PC-3 (cell line): ENCODE data around the gene EMSY. TPM values are rescaled to one million over a fixed set of nuclear protein-coding genes. Genes with fewer than 3 reads are reported as not detected.

Source experiments
- ATAC-seq: fragments of 200-7000 bp; cut with Tn5 transposase; 2 replicates; pipeline ENCODE4 v1.9.1; 2020; ENCODE audit warnings: mild to moderate bottlenecking, moderate library complexity
- BruUV-seq: library from RNA; stranded (reverse); fragments of 400-500 nt; replicated peaks from 2 replicates; lab custom pipeline; 2021; lab: Mats Ljungman, UMichigan
- CTCF ChIA-PET: fragments of 300-600 bp; sonication (Branson Sonifier 250); formaldehyde crosslinking; loops from one replicate; lab custom pipeline; 2022; ENCODE audit warnings: antibody characterized with exemption; lab: Charles Lee
- POLR2A ChIA-PET: fragments of 300-600 bp; sonication (Branson Sonifier 250); formaldehyde crosslinking; loops from one replicate; lab custom pipeline; 2022; ENCODE audit warnings: antibody characterized with exemption; ENCODE audit not compliant: unreplicated experiment; lab: Charles Lee
- DNase-seq: peaks from one replicate; pipeline ENCODE4 v3.0.0-alpha.2; 2015
- H2AFZ ChIP-seq: fragments of 300-600 bp; sonication (generic); 2 replicates; pipeline ENCODE4 v1.6.0; 2016; ENCODE audit warnings: antibody characterized with exemption, low read length
- H3F3A ChIP-seq: fragments of 300-600 bp; sonication (generic); one replicate; pipeline ENCODE4 v1.6.0; 2017; ENCODE audit warnings: antibody characterized with exemption, low read length, control low read depth, mild to moderate bottlenecking; ENCODE audit not compliant: unreplicated experiment
- H3K27ac ChIP-seq: fragments of 300-600 bp; sonication (generic); 2 replicates; pipeline ENCODE4 v1.5.1; 2016; ENCODE audit warnings: mild to moderate bottlenecking, low read length
- H3K27me3 ChIP-seq: fragments of 300-600 bp; sonication (generic); 2 replicates; pipeline ENCODE4 v1.6.1; 2016; ENCODE audit warnings: low read length, mixed read lengths
- H3K36me3 ChIP-seq: fragments of 300-600 bp; sonication (generic); 2 replicates; pipeline ENCODE4 v1.6.1; 2016; ENCODE audit warnings: low read depth, mixed run types, low read length, mixed read lengths
- H3K4me1 ChIP-seq: fragments of 300-600 bp; sonication (generic); 2 replicates; pipeline ENCODE4 v1.5.1; 2016; ENCODE audit warnings: low read length; ENCODE audit not compliant: insufficient read depth
- H3K4me2 ChIP-seq: fragments of 300-600 bp; sonication (generic); 2 replicates; pipeline ENCODE4 v1.6.0; 2016; ENCODE audit warnings: low read length
- H3K4me3 ChIP-seq: fragments of 300-600 bp; sonication (generic); 2 replicates; pipeline ENCODE4 v1.5.1; 2016; ENCODE audit warnings: mild to moderate bottlenecking, low read length, mixed read lengths
- H3K79me2 ChIP-seq: fragments of 300-600 bp; sonication (generic); 2 replicates; pipeline ENCODE4 v1.6.1; 2017; ENCODE audit warnings: low read length, mixed read lengths
- H3K9ac ChIP-seq: fragments of 300-600 bp; sonication (generic); 2 replicates; pipeline ENCODE4 v1.6.0; 2016; ENCODE audit warnings: mild to moderate bottlenecking, low read length
- H3K9me2 ChIP-seq: fragments of 300-600 bp; sonication (generic); replicated peaks from 2 replicates; pipeline ENCODE4 v1.6.1; 2016; ENCODE audit warnings: mixed run types, low read length, mixed read lengths
- H3K9me3 ChIP-seq: fragments of 300-600 bp; sonication (generic); 2 replicates; pipeline ENCODE4 v1.6.1; 2016; ENCODE audit warnings: low read length, mixed read lengths
- H4K20me1 ChIP-seq: fragments of 300-600 bp; sonication (generic); 2 replicates; pipeline ENCODE4 v1.6.1; 2016; ENCODE audit warnings: low read length, mixed read lengths
- EZH2 ChIP-seq: fragments of 300-600 bp; sonication (generic); IDR thresholded peaks from one replicate; pipeline ENCODE4 v1.6.1; 2017; ENCODE audit warnings: antibody characterized with exemption, mild to moderate bottlenecking, low read length; ENCODE audit not compliant: unreplicated experiment
- EZH2phosphoT487 ChIP-seq: fragments of 300-600 bp; sonication (generic); IDR thresholded peaks from 2 replicates; pipeline ENCODE4 v1.6.1; 2018; ENCODE audit warnings: mild to moderate bottlenecking, antibody characterized with exemption, low read length, borderline replicate concordance
- intact Hi-C: fragments of 100-400 bp; cut with micrococcal nuclease; formaldehyde crosslinking; loops from 2 replicates; pipeline ENCODE4 v1.9.0; 2023
- total RNA-seq: library from RNA; depleted of rRNA; stranded (reverse); fragments of >200 nt; gene quantifications from 2 replicates; pipeline ENCODE4 v1.2.3, GENCODE V29; 2014
- TF ChIP-seq, protein P1 (sequence below): fragments of 300-600 bp; sonication (generic); conservative IDR thresholded peaks from 2 replicates; pipeline ENCODE4 v1.5.1; 2017; ENCODE audit warnings: antibody characterized with exemption, low read depth, mild to moderate bottlenecking, low read length

EMSY gene
- total RNA-seq, 1 experiment from 2014 or later: 51.1 TPM

DNA sequence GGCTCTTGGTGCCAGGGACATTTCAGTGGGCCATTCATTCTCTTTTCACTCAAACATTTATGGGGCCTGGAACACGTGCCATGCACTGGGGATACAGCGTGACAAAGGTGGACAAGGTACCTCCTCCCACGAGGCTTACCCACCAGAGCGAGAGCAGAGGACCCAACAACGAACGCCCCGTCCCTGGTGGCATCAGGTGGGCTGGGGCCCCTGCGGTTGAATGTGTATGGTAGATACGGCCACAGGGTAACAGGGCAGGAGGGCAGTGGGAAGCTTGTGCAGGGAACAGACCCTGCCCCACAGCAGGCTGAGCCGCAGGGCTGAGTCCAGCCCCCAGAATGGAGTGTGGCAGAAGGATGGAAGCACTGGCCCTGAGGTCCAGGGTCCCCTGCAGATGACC, 144.7 kb downstream of the EMSY start:
- Histone ChIP-seq H3K4me2 (no peak overlapping the region), H2AFZ (no peak overlapping the region), H3K4me3 (no peak overlapping the region), H3K27me3 (no peaks in the 10 kb centered on the region), H3K79me2 (no peaks in the 10 kb centered on the region), H3K9ac (no peak overlapping the region), H3F3A (no peaks in the 10 kb centered on the region), H3K9me2 (no peaks in the 10 kb centered on the region), H3K36me3 (0 out of 2 replicates have a peak, but pooled peaks cover 4% of the 10 kb centered on the region), H3K4me1 (peaks cover 10% of the 10 kb centered on the region; the same call in 1 of the 2 replicates), H3K9me3 (peaks cover 14% of the 10 kb centered on the region), H3K27ac (no peak overlapping the region), H4K20me1 (no peaks in the 10 kb centered on the region)
- DNase-seq (no peak), ATAC-seq (no peak)
- ChIA-PET CTCF (no interaction called here), POLR2A (no interaction called here)
- no TSS peak for BruUV-seq
- intact Hi-C loops: no loop called here
- TF ChIP-seq, protein P1, sequence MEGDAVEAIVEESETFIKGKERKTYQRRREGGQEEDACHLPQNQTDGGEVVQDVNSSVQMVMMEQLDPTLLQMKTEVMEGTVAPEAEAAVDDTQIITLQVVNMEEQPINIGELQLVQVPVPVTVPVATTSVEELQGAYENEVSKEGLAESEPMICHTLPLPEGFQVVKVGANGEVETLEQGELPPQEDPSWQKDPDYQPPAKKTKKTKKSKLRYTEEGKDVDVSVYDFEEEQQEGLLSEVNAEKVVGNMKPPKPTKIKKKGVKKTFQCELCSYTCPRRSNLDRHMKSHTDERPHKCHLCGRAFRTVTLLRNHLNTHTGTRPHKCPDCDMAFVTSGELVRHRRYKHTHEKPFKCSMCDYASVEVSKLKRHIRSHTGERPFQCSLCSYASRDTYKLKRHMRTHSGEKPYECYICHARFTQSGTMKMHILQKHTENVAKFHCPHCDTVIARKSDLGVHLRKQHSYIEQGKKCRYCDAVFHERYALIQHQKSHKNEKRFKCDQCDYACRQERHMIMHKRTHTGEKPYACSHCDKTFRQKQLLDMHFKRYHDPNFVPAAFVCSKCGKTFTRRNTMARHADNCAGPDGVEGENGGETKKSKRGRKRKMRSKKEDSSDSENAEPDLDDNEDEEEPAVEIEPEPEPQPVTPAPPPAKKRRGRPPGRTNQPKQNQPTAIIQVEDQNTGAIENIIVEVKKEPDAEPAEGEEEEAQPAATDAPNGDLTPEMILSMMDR: no peak

DNA sequence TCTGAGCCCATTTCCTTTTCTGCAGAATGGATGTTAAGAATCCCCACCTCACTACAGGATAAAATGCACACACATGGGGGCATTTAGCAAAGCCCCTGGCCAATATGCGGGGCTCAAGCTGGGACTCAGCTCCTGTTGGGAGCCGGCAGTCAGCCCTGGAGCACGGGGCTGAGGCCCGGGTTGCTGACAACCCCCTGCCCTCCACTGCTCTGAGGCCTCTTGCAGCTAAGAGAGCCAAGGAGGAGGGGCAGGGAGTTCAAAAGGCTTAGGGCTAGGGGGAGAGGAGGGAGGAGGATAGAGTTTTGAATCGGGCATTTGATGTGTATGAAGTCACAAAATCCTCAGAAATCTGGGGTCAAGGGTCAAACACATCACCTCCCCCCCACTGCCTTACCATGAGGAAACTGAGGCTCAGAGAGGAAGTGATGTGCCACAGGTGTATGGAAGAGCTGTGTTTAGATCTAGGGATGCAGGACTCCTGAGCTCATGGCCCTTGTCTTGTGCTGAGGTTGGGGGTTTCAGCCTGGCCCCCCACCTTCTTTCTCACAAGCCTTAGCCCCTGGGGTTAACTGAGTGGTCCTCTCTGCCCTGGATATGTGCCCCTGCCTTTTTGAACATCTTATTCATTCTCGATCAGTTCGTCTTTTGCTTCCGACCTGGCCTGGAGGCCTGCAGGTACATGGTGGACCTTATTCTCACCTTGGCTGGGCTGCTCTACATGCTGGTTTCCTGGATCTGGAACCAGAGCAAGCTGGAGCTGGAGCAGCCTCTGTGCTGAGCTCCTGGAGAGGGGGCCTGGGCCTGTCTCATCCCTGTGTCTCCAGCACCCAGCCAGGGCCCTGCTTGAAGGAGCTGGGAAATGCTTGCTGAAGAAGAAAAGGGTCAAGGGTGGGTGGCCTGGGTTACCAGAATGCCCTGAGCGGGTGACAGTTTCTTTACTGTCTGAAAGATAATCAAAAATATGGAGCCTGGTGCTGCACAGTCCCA, 145.4 kb downstream of the EMSY start:
- Histone ChIP-seq H4K20me1 (no peaks in the 10 kb centered on the region), H3K4me2 (no peak overlapping the region), H3K9me2 (no peaks in the 10 kb centered on the region), H3F3A (no peaks in the 10 kb centered on the region), H3K27ac (no peak overlapping the region), H3K4me1 (peaks cover 10% of the 10 kb centered on the region; the same call in 1 of the 2 replicates), H2AFZ (no peak overlapping the region), H3K79me2 (no peaks in the 10 kb centered on the region), H3K36me3 (0 out of 2 replicates have a peak, but pooled peaks cover 4% of the 10 kb centered on the region), H3K9ac (no peak overlapping the region), H3K27me3 (no peaks in the 10 kb centered on the region), H3K9me3 (peaks cover 14% of the 10 kb centered on the region), H3K4me3 (no peak overlapping the region)
- ATAC-seq: no peak
- TF ChIP-seq EZH2: no peak
- TF ChIP-seq, protein P1: no peak
- no peak for TF ChIP-seq EZH2phosphoT487
- ChIA-PET CTCF (no interaction called here), POLR2A (no interaction called here)
- BruUV-seq: no TSS peak
- DNase-seq: no peak
- intact Hi-C loops: no loop called here

DNA sequence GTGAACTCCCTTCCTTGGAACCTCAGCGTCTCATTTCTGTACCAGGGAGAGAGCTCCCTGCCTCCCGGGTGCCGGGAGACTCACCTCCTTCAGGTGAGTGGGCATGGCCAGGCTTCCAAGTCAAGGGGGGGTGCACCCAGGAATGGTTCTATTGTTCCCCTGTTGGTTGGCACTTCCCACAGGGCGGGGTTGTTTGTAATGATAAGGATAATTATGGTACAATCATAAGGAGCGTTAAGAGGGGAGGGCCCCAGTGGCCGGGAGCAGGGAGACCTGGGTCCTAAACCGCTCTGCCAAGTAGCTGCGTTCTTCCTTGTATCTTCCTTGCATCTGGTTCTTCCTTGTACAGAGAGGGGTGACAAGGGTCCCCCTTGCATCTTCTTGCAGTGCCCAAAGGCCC, 146.6 kb downstream of the EMSY start:
- Histone ChIP-seq H3K9me2 (no peaks in the 10 kb centered on the region), H3K9me3 (peaks cover 6% of the 10 kb centered on the region), H3K79me2 (no peaks in the 10 kb centered on the region), H3K4me1 (peaks cover 10% of the 10 kb centered on the region; the same call in 1 of the 2 replicates), H3K9ac (no peak overlapping the region), H3K27me3 (no peaks in the 10 kb centered on the region), H3K4me3 (no peak overlapping the region), H3K4me2 (no peak overlapping the region), H2AFZ (no peak overlapping the region), H4K20me1 (no peaks in the 10 kb centered on the region), H3K36me3 (0 out of 2 replicates have a peak, but pooled peaks cover 3% of the 10 kb centered on the region), H3K27ac (no peak overlapping the region), H3F3A (no peaks in the 10 kb centered on the region)
- ATAC-seq (no peak), DNase-seq (no peak)
- ChIA-PET POLR2A (no interaction called here), CTCF (no interaction called here)
- intact Hi-C loops: no loop called here
- no TSS peak for BruUV-seq
- TF ChIP-seq, protein P1: no peak
